Upper lobe of right lung (tissue), 1 donor: ENCODE measurements around the gene KRT12. TPM values are rescaled to one million over a fixed set of nuclear protein-coding genes. Genes with fewer than 3 reads are reported as not detected.

Experiments
- ATAC-seq: fragments of 200-7000 bp; cut with Tn5 transposase; one replicate; pipeline ENCODE4 v1.9.1; 2020; ENCODE audit warnings: mild to moderate bottlenecking, moderate library complexity
- DNase-seq: peaks from one replicate; pipeline ENCODE4 v3.0.0-alpha.2; 2020
- H3K27ac ChIP-seq: fragments of 200-600 bp; one replicate; pipeline ENCODE4 v1.8.0; 2022
- H3K27me3 ChIP-seq: fragments of 200-600 bp; one replicate; pipeline ENCODE4 v1.8.0; 2022; ENCODE audit warnings: mild to moderate bottlenecking
- H3K36me3 ChIP-seq: fragments of 200-600 bp; one replicate; pipeline ENCODE4 v1.8.0; 2022
- H3K4me1 ChIP-seq: fragments of 200-600 bp; one replicate; pipeline ENCODE4 v1.8.0; 2022
- H3K4me3 ChIP-seq: fragments of 200-600 bp; one replicate; pipeline ENCODE4 v1.8.0; 2022; ENCODE audit warnings: mild to moderate bottlenecking
- H3K9me3 ChIP-seq: fragments of 200-600 bp; one replicate; pipeline ENCODE4 v1.8.0; 2022
- CTCF ChIP-seq: fragments of 200-600 bp; IDR thresholded peaks from one replicate; pipeline ENCODE4 v1.8.0; 2022; ENCODE audit warnings: antibody characterized with exemption
- intact Hi-C: fragments of 100-400 bp; cut with DNase I; formaldehyde crosslinking; loops from one replicate; pipeline ENCODE4 v1.11.0; 2022
- total RNA-seq: library from RNA; stranded (reverse); fragmentation: NEBNext Ultra II Directional; extraction: Animal tissue kit (Norgen Biotek cat#: 25700); gene quantifications from one replicate; pipeline ENCODE4 v1.2.1, GENCODE V29; 2021
- donor health status: DM: no; HTN: yes; CAD: no; lungs with severe emphysema.

Gene KRT12
- total RNA-seq, 1 donor from 2014 or later = not detected

GRCh38 chr17:40821536-40821935 is 45.5 kb downstream of the KRT12 start:
- Histone ChIP-seq H3K36me3 (no peaks in the 10 kb centered on the region), H3K9me3 (no peaks in the 10 kb centered on the region), H3K27ac (no peak overlapping the region), H3K27me3 (no peaks in the 10 kb centered on the region), H3K4me3 (no peak overlapping the region), H3K4me1 (no peaks in the 10 kb centered on the region)
- ATAC-seq (no peak), DNase-seq (no peak)
- TF ChIP-seq CTCF = no peak
- intact Hi-C loops = no loop called here

- Histone ChIP-seq H3K9me3 (no peaks in the 10 kb centered on the region), H3K36me3 (no peaks in the 10 kb centered on the region), H3K27me3 (no peaks in the 10 kb centered on the region), H3K4me1 (no peaks in the 10 kb centered on the region), H3K27ac (no peak overlapping the region), H3K4me3 (no peak overlapping the region)
- no peak for TF ChIP-seq CTCF
- no peak for DNase-seq
- intact Hi-C loops = no loop called here
- ATAC-seq = no peak
Measured at GRCh38 chr17:40820228-40820838, 46.7 kb downstream of the KRT12 start.

GRCh38 chr17:40819528-40820125 is 47.4 kb downstream of the KRT12 start:
- intact Hi-C loops = no loop called here
- Histone ChIP-seq H3K36me3 (no peaks in the 10 kb centered on the region), H3K27me3 (no peaks in the 10 kb centered on the region), H3K4me3 (peak overlapping the region; percentile 66), H3K4me1 (no peaks in the 10 kb centered on the region), H3K27ac (peak overlapping the region; percentile 70), H3K9me3 (no peaks in the 10 kb centered on the region)
- DNase-seq (no peak), ATAC-seq (no peak)
- TF ChIP-seq CTCF = no peak

GRCh38 chr17:40818733-40819527 is 48.1 kb downstream of the KRT12 start:
- Histone ChIP-seq H3K27me3 (no peaks in the 10 kb centered on the region), H3K4me3 (peak overlapping the region; percentile 66), H3K27ac (peak overlapping the region; percentile 85), H3K36me3 (no peaks in the 10 kb centered on the region), H3K9me3 (no peaks in the 10 kb centered on the region), H3K4me1 (no peaks in the 10 kb centered on the region)
- intact Hi-C loops = no loop called here
- no peak for TF ChIP-seq CTCF
- ATAC-seq (peak; percentile 97), DNase-seq (peak; percentile 91)

- no peak for ATAC-seq
- Histone ChIP-seq H3K36me3 (no peaks in the 10 kb centered on the region), H3K4me3 (peak overlapping the region; percentile 66), H3K9me3 (no peaks in the 10 kb centered on the region), H3K27me3 (no peaks in the 10 kb centered on the region), H3K27ac (peak overlapping the region; percentile 85), H3K4me1 (no peaks in the 10 kb centered on the region)
- no peak for TF ChIP-seq CTCF
- intact Hi-C loops = no loop called here
- no peak for DNase-seq
Measured at GRCh38 chr17:40818343-40818732, 48.7 kb downstream of the KRT12 start.
